NCI-H2081 treated with DMSO at 0.1 percent for 48 hours (cell line): ENCODE measurements around the gene GTF3C1.

Experiments used
- DNase-seq: peaks from one replicate; lab custom pipeline; 2025; lab: John Stamatoyannopoulos, UW

Gene GTF3C1

GRCh38 chr16:27520982-27521673, 28.6 kb downstream of the GTF3C1 start:
- DNase-seq = no peak

DNA sequence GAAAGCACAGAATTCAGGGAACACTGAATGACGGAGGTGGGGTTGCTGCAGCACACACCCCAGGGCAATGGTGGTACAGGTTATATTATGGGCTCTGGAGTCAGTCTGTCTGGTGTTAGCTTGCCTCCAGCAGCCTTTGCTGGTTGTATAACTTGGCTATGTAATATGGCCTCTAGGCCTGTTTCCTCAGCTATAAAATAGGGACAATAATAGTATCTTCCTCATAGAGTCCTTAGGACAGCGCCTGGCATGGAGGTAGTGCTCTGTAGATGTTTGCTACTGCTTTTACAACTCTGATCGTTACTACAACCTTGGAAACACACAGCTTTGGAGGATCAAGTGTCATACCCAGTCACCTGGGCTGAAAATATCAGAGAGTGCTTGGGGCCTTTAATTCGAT, 31.5 kb downstream of the GTF3C1 start:
- no peak for DNase-seq

- no peak for DNase-seq
Observed at GRCh38 chr16:27517664-27518063, 32.0 kb downstream of the GTF3C1 start.

DNA sequence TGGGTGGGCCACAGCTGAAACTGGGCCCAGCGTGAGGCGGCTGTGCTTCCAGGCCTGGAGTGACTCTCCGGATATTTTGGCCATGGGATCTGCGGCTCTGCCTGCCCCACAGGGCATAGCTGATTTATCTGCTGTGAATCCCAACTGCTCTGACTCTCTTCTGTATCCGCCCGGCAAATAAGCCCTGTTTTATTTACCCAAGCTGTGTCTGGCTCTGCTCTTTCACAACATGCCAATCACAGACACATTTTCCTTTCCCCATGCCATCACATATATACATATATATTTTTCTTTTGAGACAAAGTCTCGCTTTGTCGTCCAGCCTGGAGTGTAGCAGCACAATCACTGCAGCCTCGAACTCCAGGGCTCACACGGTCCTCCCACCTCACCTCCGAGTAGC, 33.3 kb downstream of the GTF3C1 start:
- DNase-seq = no peak

GRCh38 chr16:27515874-27516353, 33.8 kb downstream of the GTF3C1 start:
- DNase-seq = no peak

- DNase-seq = no peak
Observed at GRCh38 chr16:27514806-27515205, 34.9 kb downstream of the GTF3C1 start.

DNA sequence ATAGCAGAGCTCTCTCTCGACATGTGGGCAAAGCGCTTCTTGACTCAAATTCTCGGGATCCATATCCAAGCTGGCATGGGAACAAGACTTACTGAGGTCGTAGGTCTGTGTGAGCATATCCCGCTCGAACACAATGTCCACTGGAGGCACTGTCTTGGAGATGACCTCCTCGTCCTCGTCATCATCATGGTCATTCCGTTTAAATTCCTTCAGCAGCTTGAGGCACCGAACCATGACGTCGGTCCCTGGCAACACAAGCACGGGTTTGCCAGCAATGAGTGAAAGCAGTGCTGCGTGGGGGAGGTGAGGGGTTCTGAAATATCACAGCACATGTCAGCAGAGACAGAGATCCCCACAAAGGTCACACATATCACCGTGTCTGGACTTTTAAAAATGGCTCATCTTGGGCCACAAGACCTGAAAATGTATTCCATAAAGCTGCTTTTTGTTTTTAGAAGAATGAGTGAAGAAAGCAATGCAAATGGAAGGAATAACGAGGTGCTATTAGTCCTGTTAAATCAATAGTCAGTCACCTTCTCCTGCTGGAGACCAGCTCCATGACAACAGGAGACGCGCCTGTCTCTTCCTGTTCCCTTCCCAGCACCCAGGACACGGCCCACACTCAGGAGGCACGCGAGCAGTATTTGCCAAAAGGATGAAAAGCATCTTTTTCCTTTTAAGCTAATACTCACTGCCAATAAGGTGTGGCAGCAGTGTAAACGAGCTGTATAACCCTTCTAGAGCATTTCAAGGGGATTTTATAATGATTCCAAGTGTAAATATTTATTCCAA, 37.9 kb downstream of the GTF3C1 start:
- DNase-seq = no peak

- DNase-seq = no peak
Observed at GRCh38 chr16:27508476-27508875, 41.2 kb downstream of the GTF3C1 start.

DNA sequence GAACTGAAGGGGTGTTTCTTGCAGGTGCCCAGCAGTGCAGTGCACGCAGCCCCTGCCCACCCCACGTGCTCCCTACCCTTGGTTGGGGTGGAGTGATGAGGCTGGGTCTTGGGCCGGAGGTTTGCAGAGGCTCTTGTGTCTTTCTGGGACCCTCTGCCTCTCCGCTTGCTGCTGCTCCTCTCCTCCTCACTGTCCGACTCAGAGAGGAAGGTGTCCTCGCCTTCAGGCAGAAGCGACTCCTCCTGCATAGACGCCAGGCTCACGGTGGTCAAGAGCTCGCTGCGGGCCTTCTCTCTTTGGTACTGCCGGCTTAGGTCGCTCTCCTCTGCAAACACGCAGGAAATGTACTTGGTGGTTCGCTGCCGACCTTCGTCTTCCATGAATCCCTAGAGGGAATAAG, 42.9 kb downstream of the GTF3C1 start:
- no peak for DNase-seq

- no peak for DNase-seq
Observed at GRCh38 chr16:27505297-27506236, 44.1 kb downstream of the GTF3C1 start.

DNA sequence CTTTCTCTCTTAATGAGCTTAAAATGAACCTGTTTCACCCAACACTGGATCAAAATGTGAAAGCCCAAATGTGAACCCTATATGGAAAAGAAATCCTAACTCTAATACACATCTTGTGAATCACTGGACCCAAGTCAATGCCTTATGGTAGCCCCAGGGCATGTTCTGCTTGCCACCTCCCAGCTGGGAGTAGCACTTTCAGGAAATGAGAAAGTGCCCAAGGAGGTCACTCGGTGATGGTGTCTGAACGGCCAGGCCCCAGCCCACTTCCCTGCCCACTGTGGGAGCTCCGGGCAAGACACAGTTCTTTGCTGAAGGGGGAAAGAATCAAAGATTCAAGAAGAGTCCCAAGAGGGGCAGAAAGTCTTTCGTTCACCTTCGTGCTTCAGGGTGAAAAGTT, 46.1 kb downstream of the GTF3C1 start:
- DNase-seq = no peak

- DNase-seq = no peak
Observed at GRCh38 chr16:27500801-27501200, 48.9 kb downstream of the GTF3C1 start.

- no peak for DNase-seq
Observed at GRCh38 chr16:27499659-27500055, 50.1 kb downstream of the GTF3C1 start.

DNA sequence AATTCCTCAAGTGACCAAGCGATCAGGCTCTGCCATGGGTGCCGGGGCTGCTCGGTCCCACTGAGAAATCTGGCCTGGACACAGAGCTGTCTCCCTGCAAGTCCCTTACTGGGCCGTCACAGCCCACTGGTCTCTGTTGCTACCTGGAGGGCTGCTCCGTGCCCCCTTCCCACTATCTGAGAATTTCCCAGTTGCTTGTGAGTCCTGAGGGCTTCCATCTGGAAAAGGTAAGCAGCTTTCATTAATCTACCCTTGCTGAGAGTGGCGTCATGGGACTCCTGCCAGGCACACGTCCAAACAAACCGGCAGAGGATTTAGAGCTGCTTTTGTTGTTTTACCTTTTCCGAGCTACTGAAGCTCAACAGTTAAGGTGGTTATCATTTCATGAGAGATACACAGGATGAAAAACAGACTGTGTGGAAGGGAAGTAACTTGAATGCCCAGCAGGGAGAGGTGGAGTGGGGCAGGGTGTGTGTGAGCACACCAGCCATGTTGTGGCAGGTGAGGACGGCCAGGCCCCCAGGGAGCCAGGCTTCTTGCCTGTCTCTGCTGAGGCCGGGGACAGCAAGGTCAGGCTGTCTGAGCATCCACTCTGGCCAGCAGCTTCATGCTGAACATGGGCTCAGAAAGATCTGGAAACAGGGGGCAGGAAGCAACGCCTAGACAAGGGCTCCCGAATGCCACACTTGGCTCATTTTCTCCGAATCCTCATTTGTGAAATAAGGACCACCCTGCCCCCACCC, 50.6 kb downstream of the GTF3C1 start:
- no peak for DNase-seq

DNA sequence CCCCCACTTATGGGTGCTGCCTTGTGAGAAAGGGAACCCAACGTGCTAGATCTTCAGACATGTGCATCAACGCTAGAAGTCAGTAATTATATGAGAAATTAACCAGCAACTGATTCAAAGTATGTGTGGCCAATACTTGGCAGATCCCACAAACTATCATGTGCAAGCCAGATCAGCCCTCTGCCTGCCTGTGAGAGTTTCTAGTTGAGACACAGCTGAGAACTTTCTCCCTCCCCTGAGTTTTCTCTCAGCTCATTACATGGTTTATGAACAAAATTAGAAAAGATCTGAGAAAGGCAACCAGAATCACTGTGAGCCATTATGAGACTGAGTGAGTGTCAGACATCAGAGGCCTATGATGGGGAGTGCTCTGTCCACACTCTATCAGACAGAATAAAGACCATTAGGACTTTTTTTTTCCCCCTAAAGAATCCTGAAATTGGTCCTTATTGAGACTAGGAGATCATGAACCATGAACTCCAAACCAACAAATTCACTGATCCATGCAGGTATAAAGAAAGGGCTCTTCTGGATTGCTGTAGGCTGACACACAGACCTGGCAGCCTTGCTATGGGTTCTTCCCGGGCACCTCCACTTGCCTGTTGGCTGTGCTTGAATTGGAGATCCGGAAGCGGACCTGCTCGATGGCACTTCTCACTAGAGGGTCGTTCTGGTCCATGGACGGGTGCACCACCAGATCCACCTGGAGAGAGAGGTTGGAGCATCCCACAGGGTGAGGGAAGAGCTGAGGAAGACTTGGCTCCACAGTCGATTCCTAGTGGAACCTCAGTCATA, 51.5 kb downstream of the GTF3C1 start:
- DNase-seq = no peak

DNA sequence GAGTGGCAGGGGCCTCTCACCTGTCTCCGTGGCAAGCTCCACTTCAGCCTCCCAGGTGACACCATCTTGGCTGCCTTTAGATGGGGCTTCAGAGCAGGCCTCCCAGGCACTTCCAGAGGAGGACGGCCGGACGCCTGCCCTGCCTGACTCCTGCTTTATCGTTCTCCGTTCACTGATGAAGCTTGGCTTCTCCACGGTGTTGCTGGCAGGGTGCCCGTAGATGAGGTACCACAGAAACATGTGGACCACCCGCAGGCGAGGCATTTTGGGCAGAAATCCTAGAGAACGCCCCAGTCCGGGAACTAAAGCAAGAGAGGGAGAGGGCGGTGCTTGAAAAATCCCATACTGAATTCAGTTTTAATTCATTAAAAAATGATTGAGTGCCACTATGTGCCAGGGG, 54.5 kb downstream of the GTF3C1 start:
- DNase-seq = no peak

GRCh38 chr16:27492588-27492979, 57.1 kb downstream of the GTF3C1 start:
- no peak for DNase-seq

DNA sequence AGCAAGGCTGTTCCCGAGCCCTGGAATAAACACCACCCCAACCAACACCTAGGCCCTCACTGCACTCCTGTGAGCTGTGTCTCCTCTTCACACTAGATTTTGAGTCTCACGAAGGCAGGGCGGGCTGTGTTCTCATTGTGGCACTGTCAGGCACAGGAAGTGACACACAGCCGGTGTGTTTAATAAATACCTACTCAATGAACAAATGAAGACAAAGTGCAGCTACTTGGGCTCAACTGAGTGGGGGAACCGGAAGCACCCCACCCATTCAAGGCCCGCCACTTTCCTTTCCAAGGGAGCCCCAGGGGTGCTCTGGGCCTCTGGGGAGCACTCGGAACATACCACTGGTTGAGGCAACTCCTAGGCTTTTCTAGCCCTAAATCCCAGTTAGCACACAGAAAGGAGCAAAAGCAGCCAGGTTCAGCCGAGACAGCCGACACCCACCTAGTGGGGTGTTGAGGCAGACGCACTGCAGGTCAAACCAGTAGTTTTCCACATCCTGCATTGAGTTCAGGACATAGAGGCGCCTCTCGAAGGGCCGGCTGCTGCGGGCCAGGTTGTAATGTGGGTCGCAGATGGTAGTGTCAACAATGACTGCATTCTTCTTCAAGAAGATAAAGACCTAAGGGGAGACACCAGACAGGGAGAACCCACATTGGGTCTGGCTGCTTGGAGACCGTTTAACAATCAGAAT, 57.7 kb downstream of the GTF3C1 start:
- DNase-seq = no peak

DNA sequence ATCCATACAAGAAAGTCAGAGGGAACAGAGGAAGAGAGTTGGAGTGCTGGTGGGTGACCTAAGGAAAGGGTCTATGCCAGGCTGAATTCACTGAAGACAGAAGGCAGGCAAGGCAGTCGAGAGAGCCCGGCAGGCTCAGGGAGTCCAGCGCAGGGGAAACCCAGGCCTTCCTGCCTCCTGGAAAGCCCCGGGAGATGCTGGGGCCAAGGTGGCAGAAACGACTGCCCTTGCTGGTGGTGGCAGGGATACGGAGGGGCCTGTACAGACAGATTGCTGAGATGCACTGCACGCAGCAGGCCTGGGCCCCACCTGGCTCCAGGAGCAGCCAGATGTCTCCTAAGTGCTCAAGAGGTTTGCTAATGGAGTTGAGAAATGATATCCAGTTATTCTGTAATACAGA, 59.8 kb downstream of the GTF3C1 start:
- DNase-seq = no peak

GRCh38 chr16:27489421-27489820, 60.3 kb downstream of the GTF3C1 start:
- no peak for DNase-seq
